ENCODE results near the gene PLCB3.

The PLCB3 gene

DNA sequence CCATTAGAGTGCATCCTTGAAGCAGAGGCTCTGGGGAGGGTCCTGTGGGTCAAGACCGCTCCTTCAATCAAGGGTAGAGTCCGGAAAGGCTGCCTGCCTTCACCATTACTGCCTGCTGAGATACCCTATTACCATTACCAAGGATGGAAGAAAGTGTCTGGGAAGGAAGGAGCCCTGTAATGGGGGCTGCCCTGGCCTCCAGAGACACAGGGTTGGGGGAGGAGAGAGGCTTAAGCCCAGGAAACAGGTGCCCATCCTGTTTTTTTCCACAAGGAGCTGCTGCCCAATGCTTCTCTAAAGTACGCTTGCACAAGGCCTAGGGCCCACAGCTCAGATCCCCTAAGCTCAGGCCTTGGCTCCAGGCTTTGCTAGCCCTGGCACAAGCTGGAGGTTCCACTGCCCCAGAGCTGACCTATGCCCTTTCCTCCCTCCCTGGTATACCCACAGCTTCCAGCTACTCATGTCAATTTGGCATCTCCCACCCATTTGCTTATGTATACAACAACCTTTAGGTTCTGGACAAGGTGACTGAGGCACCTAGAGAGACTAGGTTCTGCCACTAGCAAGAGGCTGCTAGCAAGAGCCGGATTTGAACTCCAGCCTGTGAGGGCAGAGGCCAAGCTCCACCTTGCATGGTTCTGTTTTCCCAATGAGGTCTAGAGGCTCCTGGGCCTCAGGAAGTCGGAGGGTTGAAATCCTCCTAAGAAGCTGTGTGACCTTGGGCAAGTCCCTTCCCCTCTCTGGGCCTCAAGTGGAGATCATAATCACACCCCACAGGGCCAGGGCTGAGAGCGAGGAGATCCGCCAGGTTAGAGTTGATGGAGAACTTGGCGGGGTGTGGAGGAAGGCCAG is 1.5 kb upstream of the PLCB3 start:
- no peak for DNase-seq (ENCODE audit: low read depth in 3 of 3)

DNA sequence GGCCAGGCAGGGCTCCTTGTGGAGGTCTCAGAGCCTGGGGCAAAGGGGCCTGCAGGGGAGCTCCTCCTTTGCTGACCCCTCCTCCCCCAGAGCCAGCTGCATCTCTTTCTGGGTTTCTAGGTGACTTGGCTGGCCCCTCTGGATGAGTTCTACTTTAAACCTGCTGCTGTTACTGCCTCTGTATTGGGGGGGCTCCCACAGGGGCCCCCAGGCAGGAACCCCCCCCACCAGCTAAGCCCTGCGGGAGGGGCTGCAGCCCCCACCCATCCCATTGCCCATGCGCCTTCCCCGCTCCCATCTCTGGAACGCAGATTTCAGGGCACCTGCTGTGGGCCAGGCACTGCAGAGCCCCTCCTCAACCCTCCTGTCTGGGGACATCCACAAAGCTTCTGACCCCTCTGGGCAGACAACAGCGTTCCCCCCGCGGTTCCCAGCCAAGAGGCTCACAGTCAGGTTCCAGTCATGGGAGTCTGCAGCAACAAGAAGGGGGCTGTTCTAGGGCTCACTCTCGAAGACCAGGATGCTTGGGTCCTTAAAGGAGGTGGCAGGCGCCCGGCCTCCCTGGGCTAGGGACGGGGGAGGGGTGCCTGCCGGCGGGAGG is 815 bp upstream of the PLCB3 start:
- no peak for DNase-seq (ENCODE audit: low read depth in 3 of 3)

DNA sequence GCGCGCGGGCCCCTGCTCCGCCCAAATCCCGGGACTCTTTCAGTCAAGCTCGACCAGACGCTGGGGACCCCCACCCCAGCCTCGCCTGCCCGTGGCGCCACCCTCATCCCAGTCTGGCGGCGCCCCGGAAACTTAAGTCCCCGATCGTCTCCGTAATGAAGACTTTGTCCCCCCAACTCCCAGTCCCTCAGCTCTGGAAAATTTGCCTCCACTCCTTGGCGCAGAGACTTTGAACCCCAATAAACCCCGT is 348 bp downstream of the PLCB3 start:
- no peak for DNase-seq (ENCODE audit: low read depth in 3 of 3)

DNA sequence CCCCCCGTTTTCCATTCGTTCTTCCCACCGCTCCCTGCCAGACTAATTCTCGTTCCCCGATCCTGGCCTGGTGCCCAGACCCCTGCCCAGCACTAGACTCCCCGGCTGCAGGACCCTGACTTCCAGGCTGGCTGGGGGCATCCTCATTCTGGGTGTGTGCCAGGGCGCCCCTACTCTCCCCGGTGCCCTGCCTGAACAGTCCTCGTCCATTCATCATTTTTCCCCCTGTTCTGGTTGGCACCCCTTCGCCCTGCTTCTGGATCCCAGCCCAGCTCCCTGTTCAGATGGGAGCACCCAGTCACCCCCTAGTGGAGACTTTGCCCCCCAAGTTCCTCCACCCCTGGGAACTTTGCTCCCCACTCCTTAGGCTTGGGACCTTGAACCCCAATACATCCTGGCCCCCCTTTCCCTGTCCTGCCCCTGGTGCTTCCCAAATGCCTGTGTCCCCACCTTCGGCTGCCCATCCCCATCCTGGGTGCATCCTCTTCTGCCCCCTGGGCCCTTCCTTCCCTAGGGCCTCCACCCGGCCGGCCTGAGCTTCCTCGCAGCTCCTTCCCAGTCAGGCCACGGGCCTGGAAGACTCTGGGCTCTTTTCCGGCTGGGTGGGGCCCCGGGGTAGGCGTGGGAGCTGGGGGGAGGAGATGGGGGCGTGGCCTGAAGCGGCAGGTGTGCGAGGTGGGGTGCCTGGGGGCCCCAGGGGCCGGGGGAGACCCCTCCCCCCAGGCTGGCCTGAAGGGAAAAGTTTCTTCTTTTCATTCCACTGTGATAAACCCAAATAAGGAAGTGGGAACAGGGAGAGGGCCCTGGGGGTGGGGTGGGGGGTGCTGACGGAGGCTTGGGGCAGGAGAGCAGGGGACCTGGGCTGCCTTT is 908 bp downstream of the PLCB3 start:
- no peak for DNase-seq (ENCODE audit: low read depth in 3 of 3)

DNA sequence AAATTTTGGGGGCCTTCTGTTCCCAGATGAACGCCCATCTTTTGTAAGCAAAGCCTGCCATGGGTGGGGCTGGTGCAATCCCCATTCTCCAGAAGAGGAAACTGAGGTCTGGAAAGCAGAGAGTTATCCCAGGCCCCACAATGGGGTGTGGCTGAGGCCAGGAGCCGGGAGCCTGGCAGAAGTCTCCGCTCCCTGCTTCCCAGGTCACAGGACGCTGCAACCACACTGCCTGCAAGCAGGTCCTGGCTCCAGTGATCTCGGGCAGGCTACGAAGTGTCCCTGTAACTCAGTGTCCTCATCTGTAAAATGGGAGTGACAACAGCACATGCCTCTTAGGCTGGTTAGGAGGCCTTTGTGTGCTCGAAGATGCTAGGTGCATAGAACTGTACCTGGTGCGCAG is 1.7 kb downstream of the PLCB3 start:
- no peak for DNase-seq (ENCODE audit: low read depth in 3 of 3)

DNA sequence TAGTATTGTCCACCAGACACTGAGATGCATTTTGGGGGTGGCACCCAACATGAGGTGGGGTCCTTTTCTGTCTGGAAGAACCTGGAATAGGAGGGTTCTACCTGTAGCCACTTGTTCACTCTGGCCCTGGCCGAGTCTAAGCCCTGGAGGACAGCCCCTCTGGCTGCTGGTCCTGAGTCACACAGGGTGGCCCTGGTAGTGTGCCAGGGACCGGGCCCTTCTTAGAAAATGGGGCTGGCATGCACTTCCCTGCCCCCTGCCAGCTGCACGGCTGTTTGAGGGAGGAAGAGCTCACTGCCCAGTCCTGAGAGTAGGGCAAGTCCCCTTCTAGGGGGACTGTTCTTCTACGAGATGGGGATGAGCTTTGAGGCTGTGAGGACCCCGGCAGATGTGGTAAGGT is 2.2 kb downstream of the PLCB3 start:
- DNase-seq (ENCODE audit: low read depth in 3 of 3) = no peak

DNA sequence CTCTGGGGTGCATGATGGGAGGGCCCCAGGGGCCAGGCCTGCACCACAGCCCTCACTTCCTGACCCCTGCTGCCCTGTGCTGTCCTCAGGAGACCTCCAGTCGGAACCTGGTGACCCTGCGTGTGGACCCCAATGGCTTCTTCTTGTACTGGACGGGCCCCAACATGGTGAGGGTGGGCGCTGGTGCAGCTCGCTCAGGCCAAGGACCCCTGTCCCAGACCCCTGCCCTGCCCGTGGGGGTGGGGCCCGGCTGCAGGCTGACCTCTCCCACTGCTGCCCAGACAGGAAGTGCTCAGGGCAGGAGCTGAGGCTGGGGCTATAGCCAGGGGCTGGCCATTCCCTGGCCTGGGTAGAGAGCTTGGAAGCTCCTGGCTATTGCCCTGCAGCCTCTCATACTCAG is 3.0 kb downstream of the PLCB3 start:
- no peak for DNase-seq (ENCODE audit: low read depth in 3 of 3)

GRCh38 chr11:64255135-64256128 is 4.1 kb downstream of the PLCB3 start:
- no peak for DNase-seq (ENCODE audit: low read depth in 3 of 3)

- no peak for DNase-seq (ENCODE audit: low read depth in 3 of 3)
Measured at GRCh38 chr11:64256300-64256699, 5.0 kb downstream of the PLCB3 start.

- no peak for DNase-seq (ENCODE audit: low read depth in 3 of 3)
Measured at GRCh38 chr11:64258356-64258755, 7.0 kb downstream of the PLCB3 start.

DNA sequence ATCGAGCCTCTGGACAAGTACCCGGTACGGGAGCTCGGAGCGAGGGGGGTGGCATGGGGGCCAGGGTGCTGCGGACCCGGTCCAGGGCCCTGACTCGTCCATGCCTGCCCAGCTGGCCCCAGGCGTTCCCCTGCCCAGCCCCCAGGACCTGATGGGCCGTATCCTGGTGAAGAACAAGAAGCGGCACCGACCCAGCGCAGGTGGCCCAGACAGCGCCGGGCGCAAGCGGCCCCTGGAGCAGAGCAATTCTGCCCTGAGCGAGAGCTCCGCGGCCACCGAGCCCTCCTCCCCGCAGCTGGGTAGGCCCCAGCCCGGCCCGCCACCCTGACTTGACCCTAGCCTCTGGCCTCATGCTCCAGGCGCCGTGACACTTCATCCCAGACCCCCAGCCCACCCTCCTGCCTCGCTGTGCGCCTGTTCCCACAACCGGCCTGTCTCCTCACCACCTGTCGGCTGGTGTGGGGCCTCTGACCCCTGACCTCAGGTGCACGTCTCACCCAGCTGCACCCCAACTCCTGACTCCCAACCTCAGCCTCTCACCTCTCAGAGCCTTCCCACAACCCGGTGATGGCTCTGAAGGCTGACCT is 7.7 kb downstream of the PLCB3 start:
- DNase-seq (ENCODE audit: low read depth in 3 of 3) = no peak

DNA sequence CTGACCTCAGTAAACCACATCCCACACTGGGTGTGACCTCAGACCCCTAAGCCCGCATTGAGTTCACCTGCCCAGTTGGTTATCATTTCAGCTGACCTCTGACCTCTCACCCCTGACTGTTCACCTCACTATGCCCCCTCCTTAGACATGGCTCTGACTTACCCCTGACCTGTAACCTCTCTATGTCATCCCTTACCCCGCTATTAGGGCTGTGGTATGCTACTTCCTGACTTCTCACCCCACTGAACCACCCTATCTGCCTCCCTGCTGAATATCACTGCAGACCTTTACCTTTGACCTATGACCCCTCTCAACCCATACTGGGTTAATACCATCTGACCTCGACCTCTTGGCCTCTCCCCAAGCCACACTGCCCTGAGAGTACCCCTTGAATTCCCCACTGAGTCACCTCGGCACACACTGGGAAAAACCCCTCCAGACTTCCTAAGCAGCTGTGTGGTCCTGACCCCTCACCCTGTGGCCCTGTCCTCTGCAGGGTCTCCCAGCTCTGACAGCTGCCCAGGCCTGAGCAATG is 8.3 kb downstream of the PLCB3 start:
- no peak for DNase-seq (ENCODE audit: low read depth in 3 of 3)

DNA sequence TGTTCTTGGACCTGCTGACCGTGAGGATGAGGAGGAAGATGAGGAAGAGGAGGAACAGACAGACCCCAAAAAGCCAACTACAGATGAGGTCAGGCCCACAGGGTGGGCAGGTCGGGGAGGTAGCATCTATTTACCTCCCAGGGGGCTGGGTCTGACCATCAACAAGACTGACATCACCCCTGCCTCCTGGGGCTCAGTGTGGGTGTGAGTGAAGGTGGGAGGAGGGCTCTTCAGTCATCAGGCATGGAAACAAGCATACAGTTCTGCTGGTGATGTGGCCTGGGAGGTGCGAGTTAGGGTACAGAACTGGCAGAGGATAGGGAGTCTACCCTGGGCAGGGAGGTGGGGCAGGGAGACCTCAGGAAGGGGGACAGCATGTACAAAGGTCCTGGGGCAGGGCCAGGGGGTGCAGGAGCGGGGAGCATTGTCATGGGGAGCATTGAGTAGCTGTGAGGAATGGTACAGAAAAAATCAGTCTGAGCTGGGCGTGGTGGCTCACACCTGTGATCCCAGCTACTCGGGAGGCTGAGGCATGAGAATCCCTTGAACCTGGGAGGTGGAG is 8.9 kb downstream of the PLCB3 start:
- DNase-seq (ENCODE audit: low read depth in 3 of 3) = no peak

- no peak for DNase-seq (ENCODE audit: low read depth in 3 of 3)
Measured at GRCh38 chr11:64261556-64262080, 10.3 kb downstream of the PLCB3 start.

DNA sequence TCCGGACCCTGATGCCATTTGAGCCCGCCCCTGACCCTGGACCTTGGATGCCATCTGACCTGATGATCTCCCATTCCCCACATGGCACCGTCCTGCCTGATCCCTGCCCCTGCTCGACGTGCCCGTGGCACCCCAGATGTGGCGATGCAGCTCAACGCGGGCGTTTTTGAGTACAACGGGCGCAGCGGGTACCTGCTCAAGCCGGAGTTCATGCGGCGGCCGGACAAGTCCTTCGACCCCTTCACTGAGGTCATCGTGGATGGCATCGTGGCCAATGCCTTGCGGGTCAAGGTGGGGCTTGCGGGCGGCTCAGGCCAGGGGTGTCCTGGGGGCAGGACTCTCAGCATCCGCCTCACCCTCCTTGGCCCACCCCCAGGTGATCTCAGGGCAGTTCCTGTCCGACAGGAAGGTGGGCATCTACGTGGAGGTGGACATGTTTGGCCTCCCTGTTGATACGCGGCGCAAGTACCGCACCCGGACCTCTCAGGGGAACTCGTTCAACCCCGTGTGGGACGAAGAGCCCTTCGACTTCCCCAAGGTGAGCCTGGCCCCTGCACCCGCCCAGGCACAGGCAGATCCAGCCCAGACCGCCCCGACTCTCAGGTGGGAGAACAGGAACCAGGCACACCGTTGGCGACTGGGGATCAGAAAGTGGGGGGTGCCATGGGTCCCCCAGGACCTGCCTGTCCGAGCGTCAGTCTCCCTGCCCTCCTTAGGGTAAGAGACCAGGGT is 11.1 kb downstream of the PLCB3 start:
- no peak for DNase-seq (ENCODE audit: low read depth in 3 of 3)

GRCh38 chr11:64263021-64263946 is 12.0 kb downstream of the PLCB3 start:
- no peak for DNase-seq (ENCODE audit: low read depth in 3 of 3)

DNA sequence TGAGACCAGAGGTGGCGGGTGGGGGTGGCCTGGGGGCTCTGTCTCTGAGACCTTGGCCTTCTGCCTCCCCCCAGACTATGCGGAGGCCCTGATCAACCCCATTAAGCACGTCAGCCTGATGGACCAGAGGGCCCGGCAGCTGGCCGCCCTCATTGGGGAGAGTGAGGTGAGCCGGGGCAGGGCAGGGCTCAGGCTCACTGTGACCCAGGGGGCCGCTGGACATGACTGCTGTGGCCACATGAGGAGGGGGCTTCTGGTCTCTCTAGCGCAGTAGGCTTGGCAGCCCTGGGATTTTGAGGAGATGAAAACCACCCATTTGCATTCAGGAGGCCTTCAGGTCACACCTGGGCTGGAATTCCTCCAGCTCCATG is 12.6 kb downstream of the PLCB3 start:
- no peak for DNase-seq (ENCODE audit: low read depth in 3 of 3)

DNA sequence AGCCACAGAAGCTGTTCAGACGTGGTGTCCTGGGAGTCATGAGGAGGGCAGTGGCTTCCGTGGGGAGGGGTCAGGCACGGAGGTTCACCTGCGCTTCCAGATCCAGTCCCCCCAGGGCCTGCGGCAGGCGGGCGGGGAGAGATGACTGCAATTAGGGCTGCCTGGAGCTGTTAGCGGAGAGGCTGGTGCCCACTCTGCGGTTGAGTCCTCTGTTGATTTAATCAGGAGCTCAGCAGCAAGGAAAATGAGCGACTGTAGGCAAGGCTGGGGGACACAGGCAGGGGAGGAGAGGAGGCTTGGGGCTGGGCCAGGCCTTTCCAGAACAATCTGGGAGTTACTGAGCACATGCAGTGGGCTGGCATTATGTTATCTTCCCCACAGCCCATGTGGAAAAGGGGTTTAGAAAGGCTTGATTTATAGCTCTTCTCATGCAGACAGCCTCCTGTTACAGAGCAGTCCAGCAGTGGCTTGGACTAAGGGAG is 13.1 kb downstream of the PLCB3 start:
- DNase-seq (ENCODE audit: low read depth in 3 of 3) = no peak

Data from stimulated activated CD4-positive, alpha-beta T cell treated with anti-CD3 and anti-CD28 coated beads, TNF-alpha, amount 100 ng/mL, for 48 hours (primary cell).